Measurements from ENCODE around the gene COQ9. TPM values are rescaled to one million over a fixed set of nuclear protein-coding genes. Genes with fewer than 3 reads are reported as not detected.
A peak's percentile ranks its signal among the peaks of the same experiment; 100 is the strongest.

The COQ9 gene
- polyA plus RNA-seq, 4 donors, result 63.9 to 177 (median 107) TPM

DNA sequence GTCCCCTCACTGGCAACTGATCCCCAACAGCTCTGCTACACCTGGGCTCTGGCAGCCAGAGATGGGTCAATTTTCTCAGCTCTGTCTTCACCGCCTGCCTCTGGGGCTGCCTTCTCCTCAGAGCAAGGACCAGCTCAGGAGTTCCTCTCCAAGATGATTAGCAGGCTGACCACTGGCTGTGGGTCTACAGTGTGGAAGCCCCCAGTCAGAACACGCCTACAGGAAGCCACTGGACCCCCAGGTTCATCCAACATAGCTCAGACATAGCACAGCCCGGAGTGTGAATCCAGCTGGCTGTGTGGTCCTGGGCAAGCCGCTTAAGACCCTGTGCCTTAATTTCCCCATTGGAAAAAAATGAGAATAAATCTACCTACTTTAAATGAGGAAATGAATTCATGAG lies 34.1 kb downstream of the COQ9 start:
- H3K27me3 ChIP-seq (ENCODE audit: control insufficient read depth in 3 of 3, insufficient read depth in 3 of 3, low read length in 3 of 3), result no peaks in the 10 kb centered on the region
- no peak for FAIRE-seq
- H3K36me3 ChIP-seq (ENCODE audit: control insufficient read depth in 3 of 3, insufficient read depth in 2 of 3, low read depth in 1 of 3, low read length in 3 of 3), result peaks cover 0 to 56% (median 0%) of the 10 kb centered on the region in 3 donors
- WGBS, 3 donors, result 80 to 90% (median 85%) methylated on average over 4 of the region's 4 CpGs
- H3K4me3 ChIP-seq (ENCODE audit: low read depth in 1 of 3, low read length in 3 of 3), result no peak overlapping the region
- DNase-seq, result no peak
- H3K27ac ChIP-seq (ENCODE audit: low read depth in 1 of 3, low read length in 2 of 3), result peak overlapping the region in 2 of 3 donors; percentile 83 to 86
- peaks cover 0 to 68% (median 7%) of the 10 kb centered on the region in 3 donors for H3K4me1 ChIP-seq (ENCODE audit: control insufficient read depth in 3 of 3, insufficient read depth in 2 of 3, low read depth in 1 of 3, low read length in 2 of 3)
- no peaks in the 10 kb centered on the region for H3K9me3 ChIP-seq (ENCODE audit: control insufficient read depth in 2 of 2, insufficient read depth in 1 of 2, low read depth in 1 of 2, low read length in 1 of 2)

DNA sequence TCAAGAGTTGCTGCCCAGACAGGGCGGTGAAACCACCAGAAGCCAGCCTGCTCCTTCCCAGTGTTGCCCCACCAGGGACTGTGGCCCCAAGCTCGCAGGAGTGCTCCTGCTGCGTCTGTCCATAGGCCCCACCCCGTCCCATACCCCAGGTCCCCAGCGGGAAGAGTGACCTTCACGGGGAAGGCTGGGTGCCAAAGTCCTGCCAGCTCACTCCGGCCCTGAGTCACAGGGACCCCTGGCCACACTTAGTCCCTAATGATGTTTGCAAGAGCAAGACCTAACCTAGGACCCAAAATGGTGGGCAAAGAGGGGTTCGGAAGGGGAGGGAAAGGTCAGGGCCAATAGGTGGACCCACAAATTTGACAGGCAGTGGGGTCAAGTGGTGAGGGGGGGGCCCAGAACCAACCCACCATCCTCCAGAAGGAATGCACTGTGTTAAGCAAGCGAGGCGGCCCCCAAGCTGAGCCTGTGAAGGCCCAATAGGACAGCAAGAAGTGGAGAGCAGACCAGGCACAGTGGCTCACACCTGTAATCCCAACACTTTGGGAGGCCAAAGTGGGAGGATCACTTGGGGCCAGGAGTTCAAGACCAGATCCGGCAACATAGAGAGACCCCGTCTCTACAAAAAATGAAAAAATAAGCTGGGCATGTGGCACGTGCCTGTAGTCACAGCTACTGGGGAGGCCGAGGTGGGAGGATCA lies 35.7 kb downstream of the COQ9 start:
- Histone ChIP-seq H3K36me3 (ENCODE audit: control insufficient read depth in 3 of 3, insufficient read depth in 2 of 3, low read depth in 1 of 3, low read length in 3 of 3) (peaks cover 0 to 40% (median 0%) of the 10 kb centered on the region in 3 donors), H3K27me3 (ENCODE audit: control insufficient read depth in 3 of 3, insufficient read depth in 3 of 3, low read length in 3 of 3) (no peaks in the 10 kb centered on the region), H3K4me3 (ENCODE audit: low read depth in 1 of 3, low read length in 3 of 3) (no peak overlapping the region), H3K27ac (ENCODE audit: low read depth in 1 of 3, low read length in 2 of 3) (peak overlapping the region in 1 of 3 donors; percentile 82), H3K4me1 (ENCODE audit: control insufficient read depth in 3 of 3, insufficient read depth in 2 of 3, low read depth in 1 of 3, low read length in 2 of 3) (peaks cover 0 to 60% (median 7%) of the 10 kb centered on the region in 3 donors), H3K9me3 (ENCODE audit: control insufficient read depth in 2 of 2, insufficient read depth in 1 of 2, low read depth in 1 of 2, low read length in 1 of 2) (no peaks in the 10 kb centered on the region)
- DNase-seq (peak; percentile 44 to 79), FAIRE-seq (no peak)
- 67 to 75% (median 71%) methylated on average over 14 of the region's 14 CpGs for WGBS, 3 donors

DNA sequence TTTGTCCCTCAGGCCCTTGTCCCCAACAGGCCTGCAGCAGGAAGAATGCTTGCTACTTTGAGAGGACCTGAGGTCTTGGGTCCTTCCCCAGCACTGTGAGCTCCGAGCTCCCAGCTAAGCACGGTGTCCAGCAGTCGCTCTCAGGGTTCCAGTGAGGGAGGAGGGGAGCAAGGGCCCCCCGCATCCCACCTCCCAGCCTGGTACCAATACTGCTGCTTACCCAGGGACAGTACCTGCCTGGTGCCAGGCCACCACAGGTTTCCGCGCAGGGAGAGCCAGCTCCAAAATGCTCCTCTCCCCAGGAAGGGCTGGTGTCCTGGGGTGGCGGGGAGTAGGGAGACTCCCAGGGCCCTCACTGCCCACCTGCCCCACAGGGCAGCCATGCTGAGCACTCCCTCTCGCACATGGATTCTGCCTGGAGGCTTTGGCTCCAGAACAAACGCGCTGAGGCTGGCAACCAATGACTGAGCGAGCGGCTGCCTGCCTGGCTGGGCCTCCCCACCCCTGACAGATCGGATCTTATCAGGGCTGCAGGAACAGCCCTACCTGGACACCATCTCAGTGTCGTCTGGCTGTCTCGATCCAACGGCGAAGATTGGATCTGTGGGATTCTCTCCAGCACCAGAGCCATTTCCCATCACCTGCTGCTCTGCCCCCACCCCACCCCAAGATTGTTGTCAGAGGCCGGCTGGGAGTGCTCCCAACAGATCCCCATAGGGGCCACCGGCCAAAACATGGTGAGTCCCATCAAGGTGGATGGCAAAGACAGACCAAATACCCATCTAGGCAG lies 36.6 kb downstream of the COQ9 start:
- Histone ChIP-seq H3K4me1 (ENCODE audit: control insufficient read depth in 3 of 3, insufficient read depth in 2 of 3, low read depth in 1 of 3, low read length in 2 of 3) (peaks cover 0 to 52% (median 7%) of the 10 kb centered on the region in 3 donors), H3K9me3 (ENCODE audit: control insufficient read depth in 2 of 2, insufficient read depth in 1 of 2, low read depth in 1 of 2, low read length in 1 of 2) (no peaks in the 10 kb centered on the region), H3K36me3 (ENCODE audit: control insufficient read depth in 3 of 3, insufficient read depth in 2 of 3, low read depth in 1 of 3, low read length in 3 of 3) (peaks cover 0 to 31% (median 0%) of the 10 kb centered on the region in 3 donors), H3K27ac (ENCODE audit: low read depth in 1 of 3, low read length in 2 of 3) (peak overlapping the region in 2 of 3 donors; percentile 82 to 86), H3K4me3 (ENCODE audit: low read depth in 1 of 3, low read length in 3 of 3) (peak overlapping the region in 2 of 3 donors; percentile 27 to 91), H3K27me3 (ENCODE audit: control insufficient read depth in 3 of 3, insufficient read depth in 3 of 3, low read length in 3 of 3) (no peaks in the 10 kb centered on the region)
- DNase-seq (peak; percentile 59 to 68), FAIRE-seq (no peak)
- 32 to 70% (median 59%) methylated on average over 17 to 19 of the region's 19 CpGs for WGBS, 3 donors

DNA sequence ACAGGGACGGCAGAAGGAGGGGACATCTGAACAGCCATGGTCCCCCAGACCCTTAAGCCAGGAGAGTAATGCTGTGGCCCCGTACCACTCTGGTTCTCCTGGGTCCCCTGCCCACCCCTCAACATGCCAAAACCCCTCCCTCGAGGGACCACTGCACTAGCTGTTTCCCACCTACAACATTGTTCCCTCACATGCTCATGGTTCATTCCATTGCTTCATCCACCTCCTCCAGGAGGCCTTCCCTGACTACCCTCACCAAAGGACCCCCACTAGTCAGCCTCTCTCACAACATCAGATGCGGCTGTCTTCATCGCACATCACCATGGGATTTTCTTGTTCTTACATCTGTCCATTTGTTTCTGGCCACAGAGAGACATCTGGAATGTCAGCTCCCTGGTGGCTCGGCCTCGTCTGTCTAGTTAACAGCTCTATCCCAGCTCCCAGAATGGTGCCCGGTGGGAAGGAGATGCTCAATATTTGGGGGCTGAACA lies 37.3 kb downstream of the COQ9 start:
- WGBS, 3 donors, result 86 to 90% (median 89%) methylated on average over 8 of the region's 8 CpGs
- peaks cover 0 to 25% (median 0%) of the 10 kb centered on the region in 3 donors for H3K36me3 ChIP-seq (ENCODE audit: control insufficient read depth in 3 of 3, insufficient read depth in 2 of 3, low read depth in 1 of 3, low read length in 3 of 3)
- DNase-seq (no peak), FAIRE-seq (no peak)
- no peaks in the 10 kb centered on the region for H3K27me3 ChIP-seq (ENCODE audit: control insufficient read depth in 3 of 3, insufficient read depth in 3 of 3, low read length in 3 of 3)
- H3K4me1 ChIP-seq (ENCODE audit: control insufficient read depth in 3 of 3, insufficient read depth in 2 of 3, low read depth in 1 of 3, low read length in 2 of 3), result peaks cover 0 to 48% (median 7%) of the 10 kb centered on the region in 3 donors
- peak overlapping the region in 2 of 3 donors; percentile 83 to 91 for H3K4me3 ChIP-seq (ENCODE audit: low read depth in 1 of 3, low read length in 3 of 3)
- peak overlapping the region in 2 of 3 donors; percentile 82 to 86 for H3K27ac ChIP-seq (ENCODE audit: low read depth in 1 of 3, low read length in 2 of 3)
- H3K9me3 ChIP-seq (ENCODE audit: control insufficient read depth in 2 of 2, insufficient read depth in 1 of 2, low read depth in 1 of 2, low read length in 1 of 2), result peaks cover 0 to 5% of the 10 kb centered on the region in 2 donors

DNA sequence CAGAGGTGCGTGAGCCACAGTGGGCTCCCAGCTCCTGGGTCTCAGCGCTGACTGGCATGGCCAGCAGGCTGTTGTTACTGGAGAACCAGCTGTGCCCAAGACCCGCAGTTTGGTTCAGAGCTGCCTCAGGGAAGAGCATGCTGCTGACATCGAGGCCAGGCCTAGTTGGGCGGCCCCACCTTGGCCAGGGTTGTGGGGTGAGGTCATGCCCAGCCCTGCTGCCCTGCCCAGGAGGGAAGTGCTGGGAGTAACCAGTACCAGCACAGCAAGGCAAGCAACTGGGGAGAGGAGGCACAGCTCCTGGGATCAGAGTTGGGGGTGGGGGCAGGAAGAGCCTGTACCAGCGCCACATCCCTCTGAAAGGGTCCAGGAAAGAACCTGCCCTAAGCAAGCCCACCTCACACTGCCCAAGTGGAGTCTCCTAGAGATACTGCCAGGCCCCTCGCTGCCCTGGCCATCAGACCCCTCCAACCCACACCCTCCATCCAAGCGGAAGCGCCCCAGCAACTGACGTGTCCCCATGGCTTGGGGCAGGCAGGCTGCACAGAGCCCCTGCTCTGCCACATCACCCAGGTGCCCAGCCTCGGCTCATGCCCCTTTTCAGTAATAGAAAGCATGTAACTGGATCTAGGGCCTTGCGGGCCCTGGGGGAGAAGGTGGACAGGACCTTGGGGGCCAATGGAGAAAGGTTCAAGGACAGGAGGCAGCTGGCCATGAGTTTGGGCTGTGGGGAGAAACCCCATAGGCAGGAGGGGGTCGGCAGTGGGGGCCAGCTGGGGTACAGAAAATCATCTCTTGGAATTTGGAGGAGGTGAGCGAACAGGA lies 38.0 kb downstream of the COQ9 start:
- WGBS, 3 donors, result 45 to 66% (median 55%) methylated on average over 14 of the region's 14 CpGs
- Histone ChIP-seq H3K4me1 (ENCODE audit: control insufficient read depth in 3 of 3, insufficient read depth in 2 of 3, low read depth in 1 of 3, low read length in 2 of 3) (peaks cover 0 to 43% (median 7%) of the 10 kb centered on the region in 3 donors), H3K27ac (ENCODE audit: low read depth in 1 of 3, low read length in 2 of 3) (peak overlapping the region; percentile 73 to 86 (median 82)), H3K27me3 (ENCODE audit: control insufficient read depth in 3 of 3, insufficient read depth in 3 of 3, low read length in 3 of 3) (no peaks in the 10 kb centered on the region), H3K9me3 (ENCODE audit: control insufficient read depth in 2 of 2, insufficient read depth in 1 of 2, low read depth in 1 of 2, low read length in 1 of 2) (peaks cover 0 to 8% of the 10 kb centered on the region in 2 donors), H3K4me3 (ENCODE audit: low read depth in 1 of 3, low read length in 3 of 3) (peak overlapping the region; percentile 71 to 91 (median 83)), H3K36me3 (ENCODE audit: control insufficient read depth in 3 of 3, insufficient read depth in 2 of 3, low read depth in 1 of 3, low read length in 3 of 3) (peaks cover 0 to 25% (median 0%) of the 10 kb centered on the region in 3 donors)
- no peak for FAIRE-seq
- DNase-seq, result peak; percentile 34 to 79

DNA sequence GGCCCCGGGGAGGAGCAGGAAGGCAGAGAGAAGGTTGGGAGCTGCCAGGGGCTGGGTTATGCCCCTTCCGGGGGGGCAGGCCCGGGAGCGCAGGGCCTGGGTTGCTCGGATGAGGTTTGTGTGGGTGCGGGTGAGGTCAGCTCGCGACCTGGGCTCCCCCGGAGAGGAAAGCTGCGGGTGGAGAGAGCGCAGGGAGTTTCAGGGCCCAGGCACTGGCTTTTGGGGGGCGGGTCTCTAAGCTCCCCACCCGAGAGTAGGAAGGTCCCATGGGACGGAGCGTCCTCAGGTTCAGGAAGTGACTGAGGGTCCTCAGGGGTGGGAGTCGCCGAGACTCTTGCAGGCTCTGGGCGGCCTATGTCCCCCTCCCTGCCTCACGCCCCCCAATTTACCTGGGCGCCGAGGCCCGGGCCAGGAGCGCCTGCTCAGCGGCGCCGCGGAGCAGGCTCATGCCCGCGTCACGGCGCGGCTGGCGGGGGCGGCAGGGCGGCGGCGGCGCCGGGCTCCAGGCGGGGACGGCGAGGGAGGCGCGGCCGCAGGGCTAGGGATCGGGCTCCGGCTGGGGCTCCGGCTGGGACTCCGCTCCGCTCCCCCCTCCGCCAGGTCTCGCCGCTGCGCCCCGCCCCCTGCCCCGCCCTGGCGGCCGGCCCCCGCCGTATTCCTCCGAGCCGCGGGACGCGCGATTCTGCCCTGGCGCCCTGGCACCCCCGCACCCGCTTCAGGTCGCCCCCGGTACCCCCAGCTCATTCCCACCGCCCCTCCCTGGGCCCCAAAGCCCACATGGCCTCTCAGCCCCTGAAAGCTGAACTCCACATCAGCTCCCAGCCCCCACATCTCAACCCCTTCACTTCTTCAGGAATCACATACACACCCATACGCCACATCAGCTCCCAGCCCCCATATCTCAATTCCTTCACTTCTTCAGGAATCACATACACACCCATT lies 38.9 kb downstream of the COQ9 start, which contains the start of gene DOK4:
Gene DOK4, minus strand, starts transcription at position 578 of the 942 bp plus-strand sequence. CDS start 6,986 bp downstream, outside the sequence.
- Histone ChIP-seq H3K4me1 (ENCODE audit: control insufficient read depth in 3 of 3, insufficient read depth in 2 of 3, low read depth in 1 of 3, low read length in 2 of 3) (peaks cover 0 to 34% (median 7%) of the 10 kb centered on the region in 3 donors), H3K36me3 (ENCODE audit: control insufficient read depth in 3 of 3, insufficient read depth in 2 of 3, low read depth in 1 of 3, low read length in 3 of 3) (peaks cover 0 to 19% (median 0%) of the 10 kb centered on the region in 3 donors), H3K27me3 (ENCODE audit: control insufficient read depth in 3 of 3, insufficient read depth in 3 of 3, low read length in 3 of 3) (no peaks in the 10 kb centered on the region), H3K27ac (ENCODE audit: low read depth in 1 of 3, low read length in 2 of 3) (peak within 1 kb of the TSS; percentile 73 to 86 (median 82)), H3K9me3 (ENCODE audit: control insufficient read depth in 2 of 2, insufficient read depth in 1 of 2, low read depth in 1 of 2, low read length in 1 of 2) (peaks cover 0 to 8% of the 10 kb centered on the region in 2 donors), H3K4me3 (ENCODE audit: low read depth in 1 of 3, low read length in 3 of 3) (peak within 1 kb of the TSS; percentile 71 to 91 (median 83))
- DNase-seq (peak; percentile 76 to 91), FAIRE-seq (no peak)
- 1 to 2% (median 2%) methylated on average over 27 to 73 of the region's 73 CpGs for WGBS, 3 donors

Data from small intestine (tissue), 7 donors.